Heart right ventricle (tissue), 16 donors: Measurements from ENCODE around the gene DTD1. TPM values are rescaled to one million over a fixed set of nuclear protein-coding genes. Genes with fewer than 3 reads are reported as not detected.

Experiments
- ATAC-seq, 8 donors: fragments of 200-7000 bp; cut with Tn5 transposase; one replicate each; pipeline ENCODE4 v1.9.1; 2020; ENCODE audit warnings: mild to moderate bottlenecking in 8 of 8, moderate library complexity in 8 of 8, moderate number of reproducible peaks in 1 of 8
- DNase-seq, 2 donors: peaks; one replicate each; pipeline ENCODE4 v3.0.0-alpha.2; 2020
- H3K27ac ChIP-seq, 10 donors: fragments of 200-600 bp; sonication (generic) in 2 of 10; one replicate each; pipeline versions ENCODE4 v1.5.0 to v1.8.0; 2020 to 2022; ENCODE audit warnings: mild to moderate bottlenecking in 3 of 10
- H3K27me3 ChIP-seq, 7 donors: fragments of 200-600 bp; one replicate each; pipeline ENCODE4 v1.8.0; 2021 to 2022; ENCODE audit warnings: mild to moderate bottlenecking in 2 of 7
- H3K36me3 ChIP-seq, 9 donors: fragments of 200-600 bp; sonication (generic) in 1 of 9; one replicate each; pipeline versions ENCODE4 v1.5.0 to v1.8.0; 2020 to 2022; ENCODE audit warnings: mild to moderate bottlenecking in 2 of 9
- H3K4me1 ChIP-seq, 9 donors: fragments of 200-600 bp; sonication (generic) in 1 of 9; one replicate each; pipeline versions ENCODE4 v1.5.0 to v1.8.0; 2020 to 2022; ENCODE audit warnings: mild to moderate bottlenecking in 4 of 9
- H3K4me3 ChIP-seq, 10 donors: fragments of 200-600 bp; sonication (generic) in 2 of 10; one replicate each; pipeline versions ENCODE4 v1.5.0 to v1.8.0; 2020 to 2022; ENCODE audit warnings: mild to moderate bottlenecking in 7 of 10, moderate library complexity in 2 of 10
- H3K9me3 ChIP-seq, 11 donors: fragments of 200-600 bp in 10 of 11; sonication (generic) in 2 of 11; one replicate each; pipeline versions ENCODE4 v1.5.0 to v1.8.0; 2013 to 2022; ENCODE audit warnings: mild to moderate bottlenecking in 2 of 11, control low read depth in 1 of 11, moderate library complexity in 1 of 11
- WGBS, 2 donors: extraction: QIAGEN DNeasy Blood & Tissue Kit; methylation state at CpG; one replicate each; pipeline ENCODE4 v1.1.7; 2013; ENCODE audit warnings: inconsistent platforms in 1 of 2; 5-methylcytosine and 5-hydroxymethylcytosine counted together
- intact Hi-C, 10 donors: fragments of 100-400 bp; cut with DNase I; formaldehyde crosslinking; loops; one replicate each; pipeline versions ENCODE4 v1.11.1 to v1.14.2; 2022
- polyA plus RNA-seq, 2 donors: library from polyadenylated mRNA; stranded (reverse); fragments of 200-250 nt; gene quantifications; one replicate each; pipeline ENCODE4 v1.2.3, GENCODE V29; 2013
- total RNA-seq, 10 donors: library from RNA; stranded (reverse); fragmentation: NEBNext Ultra II Directional in 3 of 10; extraction: Animal tissue kit (Norgen Biotek cat#: 25700) in 3 of 10; gene quantifications; one replicate each; pipeline versions ENCODE4 v1.2.1 to v1.2.4, GENCODE V29; 2021 to 2023
- TF ChIP-seq, protein P1 (sequence below), 9 donors: fragments of 200-600 bp; sonication (generic) in 2 of 9; IDR thresholded peaks; one replicate each; pipeline versions ENCODE4 v1.5.0 to v1.8.0; 2021 to 2022; ENCODE audit warnings: antibody characterized with exemption in 9 of 9, mild to moderate bottlenecking in 5 of 9, moderate library complexity in 1 of 9
- donor health status: Arrhythmogenic right ventricular cardiomyopathy.
- donor health status: ischemic (EF 13 %, LVEDD 7.1; RV severe dilation, severe dysfunction).
- donor health status: healthy with polysubstance abuse.
- donor health status: DM: no; HTN: yes; CAD: no.
- donor health status: DM: no; HTN: no; CAD: no.
- donor health status: ischemic (EF 25% LVEDD 6.9; RV normal size, moderate dysfunction).
- donor health status: ischemic (EF 25% LVEDD 5.7; RV mildly dilated, moderate dysfunction).
- donor health status: healthy.
- donor health status: DM: yes; HTN: yes; CAD: no.
- donor health status: Ischemic cardiomyopathy.
- donor health status: ischemic (EF 35%, LVEDD 5.7; RV mildly dilated, moderate dysfunction).
- donor health status: nonischemic (EF 11% LVEDD 7.7; RV severe dilation, severe dysfunction).
- donor health status: DM: yes; HTN: yes; CAD: no.
- donor health status: PGD.
- donor health status: ischemic (EF 29% LVEDD 5.4; RV normal size, mild dysfunction).
- donor health status: nonischemic (EF 23%, LVEDD 6.1; RV moderate dilation, normal function).

The DTD1 gene
- total and polyA plus RNA-seq, 12 donors: 5.2 to 31.9 (median 14.3) TPM

DNA sequence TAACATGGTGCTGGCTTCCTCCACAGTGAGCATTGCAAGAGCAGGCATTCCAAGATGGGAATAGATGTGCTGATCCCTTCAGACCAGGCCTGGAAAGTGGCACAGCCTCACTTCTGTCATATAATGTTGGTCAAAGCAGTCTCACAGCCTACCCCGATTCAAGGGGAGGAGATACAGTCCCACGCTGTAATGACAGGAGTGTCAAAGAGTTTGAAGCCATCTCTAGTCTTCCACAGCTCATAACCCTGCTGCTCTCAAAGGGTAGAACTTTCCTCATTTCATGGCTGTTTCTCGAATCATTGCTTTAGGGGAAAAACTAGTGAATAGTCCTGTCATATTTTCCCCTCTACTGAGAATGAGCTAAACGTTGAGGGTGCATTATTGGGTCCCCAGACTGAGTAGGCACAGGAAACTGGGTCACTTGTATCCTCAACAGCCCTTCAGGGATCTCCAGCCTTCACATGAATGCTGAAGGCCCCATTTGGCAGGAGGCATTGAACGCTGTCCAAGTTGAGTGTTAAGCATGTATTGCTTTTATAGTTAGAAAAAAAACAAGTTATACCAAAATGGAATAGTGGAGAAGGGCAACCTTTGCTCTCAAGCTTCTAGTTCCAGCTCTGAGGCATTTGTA, 27.3 kb downstream of the DTD1 start:
- Histone ChIP-seq H3K36me3 (peaks cover 0 to 20% (median 3%) of the 10 kb centered on the region in 9 donors), H3K4me1 (peaks cover 0 to 14% (median 4%) of the 10 kb centered on the region in 9 donors), H3K9me3 (peaks cover 0 to 5% (median 0%) of the 10 kb centered on the region in 11 donors), H3K4me3 (no peak overlapping the region), H3K27ac (peak overlapping the region in 1 of 10 donors; percentile 6), H3K27me3 (no peaks in the 10 kb centered on the region)
- no peak for DNase-seq
- ATAC-seq: no peak
- 68 to 75% methylated on average over 5 of the region's 5 CpGs for WGBS, 2 donors
- intact Hi-C loops: no loop called here
- TF ChIP-seq, protein P1, sequence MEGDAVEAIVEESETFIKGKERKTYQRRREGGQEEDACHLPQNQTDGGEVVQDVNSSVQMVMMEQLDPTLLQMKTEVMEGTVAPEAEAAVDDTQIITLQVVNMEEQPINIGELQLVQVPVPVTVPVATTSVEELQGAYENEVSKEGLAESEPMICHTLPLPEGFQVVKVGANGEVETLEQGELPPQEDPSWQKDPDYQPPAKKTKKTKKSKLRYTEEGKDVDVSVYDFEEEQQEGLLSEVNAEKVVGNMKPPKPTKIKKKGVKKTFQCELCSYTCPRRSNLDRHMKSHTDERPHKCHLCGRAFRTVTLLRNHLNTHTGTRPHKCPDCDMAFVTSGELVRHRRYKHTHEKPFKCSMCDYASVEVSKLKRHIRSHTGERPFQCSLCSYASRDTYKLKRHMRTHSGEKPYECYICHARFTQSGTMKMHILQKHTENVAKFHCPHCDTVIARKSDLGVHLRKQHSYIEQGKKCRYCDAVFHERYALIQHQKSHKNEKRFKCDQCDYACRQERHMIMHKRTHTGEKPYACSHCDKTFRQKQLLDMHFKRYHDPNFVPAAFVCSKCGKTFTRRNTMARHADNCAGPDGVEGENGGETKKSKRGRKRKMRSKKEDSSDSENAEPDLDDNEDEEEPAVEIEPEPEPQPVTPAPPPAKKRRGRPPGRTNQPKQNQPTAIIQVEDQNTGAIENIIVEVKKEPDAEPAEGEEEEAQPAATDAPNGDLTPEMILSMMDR (IDR thresholded peaks at IDR 0.05): no peak

DNA sequence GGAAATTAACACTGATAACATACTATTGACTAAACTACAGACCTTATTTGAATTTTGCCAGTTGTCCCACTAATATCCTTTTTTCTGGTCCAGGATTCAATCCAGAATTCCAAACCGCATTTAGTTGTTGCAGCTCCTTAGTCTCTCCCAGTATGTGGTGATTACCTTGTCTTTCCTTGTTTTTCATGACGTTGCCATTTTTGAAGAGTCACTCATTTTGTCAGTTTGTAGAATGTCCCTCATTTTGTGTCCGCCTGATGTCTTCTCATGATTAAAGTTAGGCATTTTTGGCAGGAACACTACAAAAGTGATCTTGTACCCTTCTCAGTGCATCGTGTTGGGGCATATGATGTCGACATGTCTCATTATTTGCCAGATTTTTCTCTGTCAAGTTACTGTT, 33.1 kb downstream of the DTD1 start:
- no peak overlapping the region for H3K27ac ChIP-seq
- ATAC-seq (no peak), DNase-seq (no peak)
- intact Hi-C loops: no loop called here
- H3K27me3 ChIP-seq: no peaks in the 10 kb centered on the region
- TF ChIP-seq, protein P1 (IDR thresholded peaks at IDR 0.05): no peak
- peaks cover 0 to 5% (median 0%) of the 10 kb centered on the region in 11 donors for H3K9me3 ChIP-seq
- H3K36me3 ChIP-seq: peaks cover 0 to 4% (median 0%) of the 10 kb centered on the region in 9 donors
- no peak overlapping the region for H3K4me3 ChIP-seq
- 82 to 86% methylated on average over 5 of the region's 5 CpGs for WGBS, 2 donors
- H3K4me1 ChIP-seq: no peaks in the 10 kb centered on the region

DNA sequence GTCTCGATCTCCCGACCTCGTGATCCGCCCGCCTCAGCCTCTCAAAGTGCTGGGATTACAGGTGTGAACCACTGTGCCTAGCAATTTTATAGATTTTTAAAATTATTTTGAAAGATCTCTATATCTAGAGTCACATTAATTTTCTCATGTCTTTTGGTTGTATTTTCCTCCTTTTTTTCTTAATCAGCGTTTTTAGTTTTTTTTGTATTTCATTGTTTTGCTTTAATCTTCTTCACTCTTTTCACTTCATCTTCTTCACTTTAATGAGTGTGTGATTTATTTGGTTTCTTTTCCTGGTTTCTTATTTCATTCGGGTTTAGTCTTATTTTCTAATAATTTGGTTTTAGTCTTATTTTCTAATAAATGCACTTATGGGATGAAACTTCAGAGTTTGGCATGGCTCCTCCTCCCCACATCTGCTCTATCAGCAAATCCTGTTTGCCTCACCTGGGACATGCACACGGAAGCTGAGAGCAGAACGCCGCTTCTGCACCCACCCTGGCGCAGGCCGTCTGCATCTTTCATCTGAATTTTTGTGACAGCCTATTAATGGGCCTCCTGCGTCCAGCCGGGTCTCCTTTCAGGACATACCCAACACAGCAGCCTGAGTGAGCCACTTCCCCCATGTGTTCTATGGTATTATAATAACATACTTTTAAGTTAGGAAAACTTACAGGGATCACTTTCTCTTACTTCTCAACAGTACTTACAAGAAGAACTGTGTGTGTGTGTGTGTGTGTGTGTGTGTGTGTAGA, 35.5 kb downstream of the DTD1 start:
- TF ChIP-seq, protein P1 (IDR thresholded peaks at IDR 0.05): no peak
- Histone ChIP-seq H3K4me3 (no peak overlapping the region), H3K9me3 (no peaks in the 10 kb centered on the region), H3K4me1 (peaks cover 0 to 6% (median 0%) of the 10 kb centered on the region in 9 donors), H3K27me3 (no peaks in the 10 kb centered on the region), H3K27ac (no peak overlapping the region), H3K36me3 (peaks cover 0 to 8% (median 0%) of the 10 kb centered on the region in 9 donors)
- ATAC-seq: no peak
- 89 to 91% methylated on average over 14 of the region's 14 CpGs for WGBS, 2 donors
- DNase-seq: no peak
- intact Hi-C loops: no loop called here

DNA sequence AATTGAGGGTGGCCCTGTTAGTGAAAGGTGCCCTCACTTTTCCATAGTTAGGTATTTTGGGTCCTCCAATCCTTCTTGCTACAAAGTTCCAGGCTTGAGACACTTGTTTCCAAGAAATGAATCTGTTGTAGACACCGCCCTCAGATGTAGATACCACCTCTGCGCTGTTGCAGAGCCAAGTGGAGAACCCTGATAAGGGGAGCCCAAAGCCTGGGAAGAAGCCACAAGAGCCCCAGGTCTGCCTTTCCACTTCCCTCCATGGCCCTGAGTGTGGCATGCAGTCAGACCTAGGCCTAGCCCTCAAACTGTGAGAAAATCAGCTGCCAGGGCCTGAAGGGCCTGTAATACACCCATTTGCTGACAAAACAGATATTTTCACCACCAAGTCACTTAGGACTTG, 37.1 kb downstream of the DTD1 start:
- DNase-seq: no peak
- WGBS, 2 donors: 75 to 76% methylated on average over 2 of the region's 2 CpGs
- Histone ChIP-seq H3K4me1 (peaks cover 0 to 6% (median 0%) of the 10 kb centered on the region in 9 donors), H3K36me3 (peaks cover 0 to 19% (median 0%) of the 10 kb centered on the region in 9 donors), H3K4me3 (no peak overlapping the region), H3K9me3 (no peaks in the 10 kb centered on the region), H3K27me3 (no peaks in the 10 kb centered on the region), H3K27ac (no peak overlapping the region)
- intact Hi-C loops: no loop called here
- TF ChIP-seq, protein P1 (IDR thresholded peaks at IDR 0.05): no peak
- no peak for ATAC-seq
